Endometrial microvascular endothelial cells (primary cell): Measurements from ENCODE around the gene KRTAP20-3. TPM values are rescaled to one million over a fixed set of nuclear protein-coding genes. Genes with fewer than 3 reads are reported as not detected.

Experiments
- in situ Hi-C: cut with HindIII; loops from 2 replicates; pipeline ENCODE4 v1.10.0; 2017; ENCODE audit warnings: low sequenced_read_pairs, low pct_unique_long_range_greater_than_20kb; ENCODE audit errors: inconsistent ontology term
- total RNA-seq: library from RNA; depleted of rRNA; stranded (reverse); fragments of >200 nt; gene quantifications from one replicate; pipeline ENCODE4 v1.2.3, GENCODE V29; 2015; ENCODE audit errors: inconsistent ontology term

The KRTAP20-3 gene
- total RNA-seq, 1 donor from 2014 or later = not detected

- in situ Hi-C loops = no loop called here
Observed at GRCh38 chr21:30672985-30673650, 30.5 kb downstream of the KRTAP20-3 start.

- in situ Hi-C loops = no loop called here
Observed at GRCh38 chr21:30674312-30674711, 31.6 kb downstream of the KRTAP20-3 start.

- in situ Hi-C loops = no loop called here
Observed at GRCh38 chr21:30676737-30677136, 34.1 kb downstream of the KRTAP20-3 start.

- in situ Hi-C loops = no loop called here
Observed at GRCh38 chr21:30680586-30680985, 37.9 kb downstream of the KRTAP20-3 start.

- in situ Hi-C loops = no loop called here
Observed at GRCh38 chr21:30684506-30684905, 41.8 kb downstream of the KRTAP20-3 start.

GRCh38 chr21:30689822-30690221, 47.2 kb downstream of the KRTAP20-3 start:
- in situ Hi-C loops = no loop called here

Other genes with a start within 250 kb of the KRTAP20-3 start
- not detected for gene KRTAP13-1, start 246.8 kb upstream of the KRTAP20-3 start, total RNA-seq
- gene KRTAP13-3, start 216.9 kb upstream of the KRTAP20-3 start, total RNA-seq = not detected
- gene KRTAP13-4, start 212.6 kb upstream of the KRTAP20-3 start, total RNA-seq = not detected
- not detected for gene KRTAP15-1, start 202.6 kb upstream of the KRTAP20-3 start, total RNA-seq
- not detected for gene KRTAP19-1, start 162.5 kb upstream of the KRTAP20-3 start, total RNA-seq
- gene KRTAP19-2, start 155.4 kb upstream of the KRTAP20-3 start, total RNA-seq = not detected
- gene KRTAP19-3, start 150.9 kb upstream of the KRTAP20-3 start, total RNA-seq = not detected
- not detected for gene KRTAP19-4, start 145.7 kb upstream of the KRTAP20-3 start, total RNA-seq
- gene KRTAP19-5, start 140.7 kb upstream of the KRTAP20-3 start, total RNA-seq = not detected
- not detected for gene KRTAP19-6, start 101.0 kb upstream of the KRTAP20-3 start, total RNA-seq
- gene KRTAP19-7, start 81.5 kb upstream of the KRTAP20-3 start, total RNA-seq = not detected
- not detected for gene KRTAP22-2, start 52.5 kb upstream of the KRTAP20-3 start, total RNA-seq
- gene KRTAP6-3, start 50.4 kb upstream of the KRTAP20-3 start, total RNA-seq = not detected
- gene KRTAP6-2, start 44.0 kb upstream of the KRTAP20-3 start, total RNA-seq = not detected
- gene KRTAP22-1, start 41.8 kb upstream of the KRTAP20-3 start, total RNA-seq = not detected
- gene KRTAP6-1, start 28.9 kb upstream of the KRTAP20-3 start, total RNA-seq = not detected
- gene KRTAP20-1, start 26.4 kb upstream of the KRTAP20-3 start, total RNA-seq = not detected
- gene KRTAP20-4, start 22.2 kb upstream of the KRTAP20-3 start, total RNA-seq = not detected
- gene KRTAP20-2, start 7.7 kb upstream of the KRTAP20-3 start, total RNA-seq = not detected
- gene KRTAP21-3, start 75.9 kb downstream of the KRTAP20-3 start, total RNA-seq = not detected
- not detected for gene KRTAP21-2, start 104.4 kb downstream of the KRTAP20-3 start, total RNA-seq
- not detected for gene KRTAP21-1, start 112.6 kb downstream of the KRTAP20-3 start, total RNA-seq
- gene KRTAP8-1, start 170.4 kb downstream of the KRTAP20-3 start, total RNA-seq = not detected
- gene KRTAP7-1, start 186.9 kb downstream of the KRTAP20-3 start, total RNA-seq = not detected
- not detected for gene KRTAP11-1, start 238.7 kb downstream of the KRTAP20-3 start, total RNA-seq